H1 (cell line): ENCODE results near the gene KRTAP10-12. TPM values are rescaled to one million over a fixed set of nuclear protein-coding genes. Genes with fewer than 3 reads are reported as not detected.

Source experiments
- CTCF ChIA-PET: fragments of 300-600 bp; sonication (Branson Sonifier 250); formaldehyde crosslinking; loops from one replicate; lab custom pipeline; 2021; ENCODE audit not compliant: partially characterized antibody; lab: Charles Lee
- POLR2A ChIA-PET: fragments of 300-600 bp; sonication (Branson Sonifier 250); formaldehyde crosslinking; loops from one replicate; lab custom pipeline; 2021; ENCODE audit warnings: inconsistent platforms; ENCODE audit not compliant: partially characterized antibody; lab: Charles Lee
- DNase-seq, 2 experiments: peaks; one replicate each; pipeline versions ENCODE4 v3.0.0 to v3.0.0-alpha.2; 2010 to 2022; ENCODE audit warnings: low spot score in 2 of 2, low read depth in 1 of 2, mixed read lengths in 1 of 2
- FAIRE-seq: peaks from 2 replicates; lab custom pipeline; 2011; peaks lifted over from hg19 to GRCh38; lab: Jason Lieb, UNC
- H2AFZ ChIP-seq: 2 replicates; pipeline ENCODE4 v1.8.1; 2012; ENCODE audit warnings: low read length, inconsistent platforms
- H2AK5ac ChIP-seq: 2 replicates; pipeline ENCODE4 v1.6.1; 2013; ENCODE audit warnings: low read depth, low read length
- H2BK120ac ChIP-seq: replicated peaks from 2 replicates; pipeline ENCODE3; 2013; ENCODE audit warnings: low read depth, low read length, inconsistent platforms
- H2BK12ac ChIP-seq: 2 replicates; pipeline ENCODE4 v1.6.1; 2013; ENCODE audit warnings: low read depth, low read length
- H2BK15ac ChIP-seq: 2 replicates; pipeline ENCODE4 v1.6.1; 2013; ENCODE audit warnings: low read length
- H2BK20ac ChIP-seq: 2 replicates; pipeline ENCODE4 v1.6.1; 2013; ENCODE audit warnings: low read length
- H2BK5ac ChIP-seq: 2 replicates; pipeline ENCODE4 v1.6.1; 2013; ENCODE audit warnings: low read depth, low read length
- H3K14ac ChIP-seq: 2 replicates; pipeline ENCODE4 v1.6.1; 2013; ENCODE audit warnings: inconsistent platforms; ENCODE audit not compliant: insufficient read length
- H3K18ac ChIP-seq: 2 replicates; pipeline ENCODE4 v1.6.1; 2013; ENCODE audit warnings: low read length; ENCODE audit errors: extremely low read depth
- H3K23ac ChIP-seq: 2 replicates; pipeline ENCODE4 v1.6.1; 2013; ENCODE audit warnings: inconsistent platforms; ENCODE audit not compliant: insufficient read length
- H3K23me2 ChIP-seq: 2 replicates; pipeline ENCODE4 v1.6.1; 2013; ENCODE audit warnings: low read depth, low read length
- H3K27ac ChIP-seq: 2 replicates; pipeline ENCODE4 v1.6.1; 2011; ENCODE audit warnings: low read depth, low read length, inconsistent platforms
- H3K27me3 ChIP-seq, 4 experiments: replicated peaks in 1 of 4; 1 replicate in 1 of 4; 2 replicates in 3 of 4; pipeline versions ENCODE4 v1.6.1 to v1.8.1; 2011 to 2013; ENCODE audit warnings: low read length in 3 of 4, mild to moderate bottlenecking in 3 of 4, inconsistent platforms in 2 of 4, mixed read lengths in 2 of 4, moderate library complexity in 1 of 4; ENCODE audit not compliant: control insufficient read depth in 3 of 4, insufficient read depth in 3 of 4; ENCODE audit errors: extremely low read depth in 1 of 4
- H3K36me3 ChIP-seq, 4 experiments: 2 replicates each; pipeline versions ENCODE4 v1.6.1 to v1.8.1; 2011 to 2013; ENCODE audit warnings: mild to moderate bottlenecking in 4 of 4, low read length in 3 of 4, moderate library complexity in 2 of 4, control low read depth in 1 of 4, inconsistent platforms in 1 of 4; ENCODE audit not compliant: insufficient read depth in 4 of 4, control insufficient read depth in 2 of 4
- H3K4ac ChIP-seq: replicated peaks from 2 replicates; pipeline ENCODE3; 2013; ENCODE audit warnings: low read length, low read depth, mixed read lengths, inconsistent platforms; ENCODE audit not compliant: insufficient read length
- H3K4me1 ChIP-seq, 4 experiments: replicated peaks in 1 of 4; 1 replicate in 1 of 4; 2 replicates in 3 of 4; pipeline versions ENCODE4 v1.6.1 to v1.8.1; 2011 to 2013; ENCODE audit warnings: low read length in 3 of 4, inconsistent platforms in 2 of 4, mixed read lengths in 1 of 4; ENCODE audit not compliant: insufficient read depth in 4 of 4, control insufficient read depth in 3 of 4
- H3K4me2 ChIP-seq, 2 experiments: 2 replicates each; pipeline versions ENCODE4 v1.6.1 to v1.8.1; 2011 to 2013; ENCODE audit warnings: low read depth in 2 of 2, low read length in 2 of 2, control low read depth in 1 of 2, inconsistent platforms in 1 of 2, mild to moderate bottlenecking in 1 of 2; ENCODE audit not compliant: insufficient read depth in 1 of 2
- H3K4me3 ChIP-seq, 4 experiments: fragments of 200-600, 300-600 bp in 1 of 4; sonication (generic), shearing (Covaris generic), sonication (Bioruptor Twin) in 1 of 4; 2 replicates each; pipeline versions ENCODE4 v1.5.1 to v1.8.1; 2011 to 2016; ENCODE audit warnings: low read length in 4 of 4, low read depth in 3 of 4, control low read depth in 2 of 4, inconsistent platforms in 2 of 4, mild to moderate bottlenecking in 2 of 4, mixed read lengths in 1 of 4, moderate library complexity in 1 of 4; ENCODE audit not compliant: insufficient read depth in 2 of 4; ENCODE audit errors: extremely low read depth in 1 of 4
- H3K56ac ChIP-seq: replicated peaks from 2 replicates; pipeline ENCODE3; 2013; ENCODE audit warnings: low read depth, mild to moderate bottlenecking, mixed read lengths, low read length, inconsistent platforms; ENCODE audit not compliant: insufficient read length
- H3K79me1 ChIP-seq: 2 replicates; pipeline ENCODE4 v1.6.1; 2013; ENCODE audit warnings: low read depth, low read length, control low read depth
- H3K79me2 ChIP-seq, 2 experiments: 2 replicates each; pipeline versions ENCODE4 v1.6.1 to v1.8.1; 2012 to 2013; ENCODE audit warnings: low read length in 2 of 2, mild to moderate bottlenecking in 2 of 2, inconsistent platforms in 1 of 2; ENCODE audit not compliant: insufficient read depth in 2 of 2, control insufficient read depth in 1 of 2
- H3K9ac ChIP-seq, 4 experiments: replicated peaks in 1 of 4; 1 replicate in 1 of 4; 2 replicates in 3 of 4; pipeline versions ENCODE4 v1.6.1 to v1.8.1; 2011 to 2013; ENCODE audit warnings: low read depth in 3 of 4, low read length in 3 of 4, control low read depth in 2 of 4, mild to moderate bottlenecking in 2 of 4, moderate library complexity in 2 of 4, inconsistent platforms in 1 of 4; ENCODE audit errors: extremely low read depth in 1 of 4
- H3K9me3 ChIP-seq, 2 experiments: 2 replicates each; pipeline versions ENCODE4 v1.6.1 to v1.8.1; 2012 to 2013; ENCODE audit warnings: mild to moderate bottlenecking in 2 of 2, moderate library complexity in 2 of 2, control low read depth in 1 of 2, inconsistent platforms in 1 of 2, low read depth in 1 of 2, low read length in 1 of 2, mixed read lengths in 1 of 2; ENCODE audit not compliant: insufficient read depth in 2 of 2
- H4K20me1 ChIP-seq, 2 experiments: replicated peaks in 1 of 2; 2 replicates each; pipeline versions ENCODE3 to v1.8.1; 2011 to 2013; ENCODE audit warnings: inconsistent platforms in 2 of 2, low read length in 2 of 2, mild to moderate bottlenecking in 1 of 2; ENCODE audit not compliant: insufficient read depth in 2 of 2, control insufficient read depth in 1 of 2
- H4K5ac ChIP-seq: 2 replicates; pipeline ENCODE4 v1.6.1; 2013; ENCODE audit warnings: low read length, low read depth, mixed read lengths, inconsistent platforms; ENCODE audit not compliant: insufficient read length
- H4K8ac ChIP-seq: 2 replicates; pipeline ENCODE4 v1.8.0; 2013; ENCODE audit warnings: mild to moderate bottlenecking, moderate library complexity, low read length, inconsistent platforms; ENCODE audit not compliant: insufficient read depth; ENCODE audit errors: extremely low read depth
- H4K91ac ChIP-seq: replicated peaks from 2 replicates; pipeline ENCODE3; 2013; ENCODE audit warnings: low read length, mixed read lengths, inconsistent platforms; ENCODE audit not compliant: insufficient read length
- BRCA1 ChIP-seq: IDR thresholded peaks from 2 replicates; pipeline ENCODE4 v1.6.1; 2012; ENCODE audit warnings: low read depth, low read length, improper control_type of control experiment
- EGR1 ChIP-seq: IDR thresholded peaks from 2 replicates; pipeline ENCODE4 v1.6.1; 2011; ENCODE audit warnings: low read depth, low read length, borderline replicate concordance
- JUN ChIP-seq: IDR thresholded peaks from 2 replicates; pipeline ENCODE4 v1.6.1; 2011; ENCODE audit warnings: low read depth, mild to moderate bottlenecking, improper control_type of control experiment, low read length
- RFX5 ChIP-seq: IDR thresholded peaks from 2 replicates; pipeline ENCODE4 v1.6.1; 2011; ENCODE audit warnings: low read depth, low read length, improper control_type of control experiment, borderline replicate concordance
- SP1 ChIP-seq: IDR thresholded peaks from 2 replicates; pipeline ENCODE4 v1.6.1; 2011; ENCODE audit warnings: low read depth, low read length
- SP2 ChIP-seq: IDR thresholded peaks from 2 replicates; pipeline ENCODE4 v1.6.1; 2012; ENCODE audit warnings: mild to moderate bottlenecking, low read length, inconsistent platforms
- WGBS, 2 experiments: shearing (Covaris generic) in 1 of 2; methylation state at CpG; one replicate each; pipeline versions ENCODE4 v1.1.6 to v1.1.7; 2013 to 2015; ENCODE audit warnings: low lambda C conversion rate in 2 of 2, mixed read lengths in 2 of 2, inconsistent platforms in 1 of 2, low coverage in 1 of 2, missing lambda C conversion rate in 1 of 2; ENCODE audit not compliant: insufficient replicate concordance in 2 of 2, insufficient coverage in 1 of 2, insufficient read length in 1 of 2; ENCODE audit errors: extremely low coverage in 1 of 2, missing lambda C conversion rate in 1 of 2; 5-methylcytosine and 5-hydroxymethylcytosine counted together
- polyA plus RNA-seq, 7 experiments: library from polyadenylated mRNA; depleted of rRNA in 3 of 7; stranded (reverse) in 5 of 7; unstranded in 2 of 7; fragments of >200 nt in 5 of 7; fragments of 200-250 nt in 2 of 7; gene quantifications; 1 replicate in 5 of 7; 2 replicates in 1 of 7; 4 replicates in 1 of 7; pipeline versions ENCODE4 v1.2.1 to v1.2.3, GENCODE V29; 2011 to 2013; ENCODE audit warnings: missing spikeins in 2 of 7, mixed read lengths in 2 of 7
- total RNA-seq: library from RNA; stranded (reverse); fragmentation: NEBNext Ultra II Directional; extraction: Animal tissue kit (Norgen Biotek cat#: 25700); gene quantifications from 2 replicates; pipeline ENCODE4 v1.2.1, GENCODE V29; 2021

The KRTAP10-12 gene
- total and polyA plus RNA-seq, 2 of the 8 experiments (the other 6 are each of a cell fraction or from before 2014, with no cell fraction given), result not detected

- H2BK120ac ChIP-seq, result no peak overlapping the region
- H3K23ac ChIP-seq, result no peak overlapping the region
- no peaks in the 10 kb centered on the region for H3K36me3 ChIP-seq
- ChIA-PET CTCF (no interaction called here), POLR2A (no interaction called here)
- H3K14ac ChIP-seq, result no peak overlapping the region
- H3K9ac ChIP-seq, result no peak overlapping the region
- no peaks in the 10 kb centered on the region for H3K27me3 ChIP-seq
- H3K4me3 ChIP-seq, result no peak overlapping the region
- no peak overlapping the region for H3K4ac ChIP-seq
- WGBS, 2 experiments, result 79% methylated on average over 7 of the region's 7 CpGs; no CpG with 5 or more reads in 1 of the 2 experiments
- no peaks in the 10 kb centered on the region for H3K9me3 ChIP-seq
- H3K27ac ChIP-seq, result no peak overlapping the region
- TF ChIP-seq SP2 (no peak), BRCA1 (no peak), RFX5 (no peak), SP1 (no peak), EGR1 (no peak), JUN (no peak)
- no peak overlapping the region for H2AK5ac ChIP-seq
- no peak overlapping the region for H2BK15ac ChIP-seq
- no peak overlapping the region for H4K5ac ChIP-seq
- H3K4me1 ChIP-seq, result peaks cover 5 to 11% (median 9%) of the 10 kb centered on the region in 4 experiments
- no peaks in the 10 kb centered on the region for H4K20me1 ChIP-seq
- H3K23me2 ChIP-seq, result no peaks in the 10 kb centered on the region
- no peak overlapping the region for H3K56ac ChIP-seq
- no peak overlapping the region for H4K91ac ChIP-seq
- H2BK20ac ChIP-seq, result no peak overlapping the region
- DNase-seq (no peak), FAIRE-seq (no peak)
- no peak overlapping the region for H3K18ac ChIP-seq
- H2AFZ ChIP-seq, result no peak overlapping the region
- no peak overlapping the region for H4K8ac ChIP-seq
- no peak overlapping the region for H2BK12ac ChIP-seq
- no peak overlapping the region for H3K4me2 ChIP-seq
- H2BK5ac ChIP-seq, result no peak overlapping the region
- no peaks in the 10 kb centered on the region for H3K79me1 ChIP-seq
- no peaks in the 10 kb centered on the region for H3K79me2 ChIP-seq
Measured at GRCh38 chr21:44684077-44684476, 12.9 kb upstream of the KRTAP10-12 start.
